OCI-LY1 (cell line): Measurements from ENCODE around the gene ATP8A2.

Source experiments
- EZH2 ChIP-seq: fragments of 200-600 bp; sonication (generic), shearing (Covaris generic); IDR thresholded peaks from 2 replicates; pipeline ENCODE4 v1.8.0; 2017; ENCODE audit warnings: borderline replicate concordance, mixed run types, mild to moderate bottlenecking, antibody characterized with exemption, low read length, moderate library complexity, mixed read lengths
- TF ChIP-seq, protein P1 (sequence below): fragments of 200-600 bp; sonication (generic), shearing (Covaris generic); IDR thresholded peaks from 2 replicates; pipeline ENCODE4 v1.5.1; 2017; ENCODE audit warnings: mild to moderate bottlenecking, antibody characterized with exemption, low read length, moderate library complexity, mixed read lengths

- TF ChIP-seq, protein P1, sequence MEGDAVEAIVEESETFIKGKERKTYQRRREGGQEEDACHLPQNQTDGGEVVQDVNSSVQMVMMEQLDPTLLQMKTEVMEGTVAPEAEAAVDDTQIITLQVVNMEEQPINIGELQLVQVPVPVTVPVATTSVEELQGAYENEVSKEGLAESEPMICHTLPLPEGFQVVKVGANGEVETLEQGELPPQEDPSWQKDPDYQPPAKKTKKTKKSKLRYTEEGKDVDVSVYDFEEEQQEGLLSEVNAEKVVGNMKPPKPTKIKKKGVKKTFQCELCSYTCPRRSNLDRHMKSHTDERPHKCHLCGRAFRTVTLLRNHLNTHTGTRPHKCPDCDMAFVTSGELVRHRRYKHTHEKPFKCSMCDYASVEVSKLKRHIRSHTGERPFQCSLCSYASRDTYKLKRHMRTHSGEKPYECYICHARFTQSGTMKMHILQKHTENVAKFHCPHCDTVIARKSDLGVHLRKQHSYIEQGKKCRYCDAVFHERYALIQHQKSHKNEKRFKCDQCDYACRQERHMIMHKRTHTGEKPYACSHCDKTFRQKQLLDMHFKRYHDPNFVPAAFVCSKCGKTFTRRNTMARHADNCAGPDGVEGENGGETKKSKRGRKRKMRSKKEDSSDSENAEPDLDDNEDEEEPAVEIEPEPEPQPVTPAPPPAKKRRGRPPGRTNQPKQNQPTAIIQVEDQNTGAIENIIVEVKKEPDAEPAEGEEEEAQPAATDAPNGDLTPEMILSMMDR = no peak
- no peak for TF ChIP-seq EZH2
Measured at GRCh38 chr13:25908366-25908765, 536.6 kb downstream of the ATP8A2 start.
